AG20443 (cell line): ENCODE data around the gene PSKH1.
"Not testable (repeated sequence)": the region's sequence is repeated elsewhere in the genome, so short reads cannot be mapped to it uniquely, and the experiment has no call there.

Experiments used
- DNase-seq: peaks from one replicate; pipeline ENCODE4 v3.0.0; 2012; ENCODE audit warnings: low spot score, mixed read lengths

PSKH1 gene

GRCh38 chr16:67926181-67926750 is 33.2 kb downstream of the PSKH1 start:
- DNase-seq: no peak

GRCh38 chr16:67927131-67927941 is 34.3 kb downstream of the PSKH1 start:
- no peak for DNase-seq

DNA sequence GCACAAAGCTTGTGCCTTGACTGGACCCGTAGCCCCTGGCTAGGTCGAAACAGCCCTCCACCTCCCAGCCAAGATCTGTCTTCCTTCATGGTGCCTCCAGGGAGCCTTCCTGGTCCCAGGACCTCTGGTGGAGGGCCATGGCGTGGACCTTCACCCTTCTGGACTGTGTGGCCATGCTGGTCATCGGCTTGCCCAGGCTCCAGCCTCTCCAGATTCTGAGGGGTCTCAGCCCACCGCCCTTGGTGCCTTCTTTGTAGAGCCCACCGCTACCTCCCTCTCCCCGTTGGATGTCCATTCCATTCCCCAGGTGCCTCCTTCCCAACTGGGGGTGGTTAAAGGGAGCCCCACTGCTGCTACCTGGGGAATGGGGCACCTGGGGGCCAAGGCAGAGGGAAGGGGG is 35.1 kb downstream of the PSKH1 start:
- no peak for DNase-seq

DNA sequence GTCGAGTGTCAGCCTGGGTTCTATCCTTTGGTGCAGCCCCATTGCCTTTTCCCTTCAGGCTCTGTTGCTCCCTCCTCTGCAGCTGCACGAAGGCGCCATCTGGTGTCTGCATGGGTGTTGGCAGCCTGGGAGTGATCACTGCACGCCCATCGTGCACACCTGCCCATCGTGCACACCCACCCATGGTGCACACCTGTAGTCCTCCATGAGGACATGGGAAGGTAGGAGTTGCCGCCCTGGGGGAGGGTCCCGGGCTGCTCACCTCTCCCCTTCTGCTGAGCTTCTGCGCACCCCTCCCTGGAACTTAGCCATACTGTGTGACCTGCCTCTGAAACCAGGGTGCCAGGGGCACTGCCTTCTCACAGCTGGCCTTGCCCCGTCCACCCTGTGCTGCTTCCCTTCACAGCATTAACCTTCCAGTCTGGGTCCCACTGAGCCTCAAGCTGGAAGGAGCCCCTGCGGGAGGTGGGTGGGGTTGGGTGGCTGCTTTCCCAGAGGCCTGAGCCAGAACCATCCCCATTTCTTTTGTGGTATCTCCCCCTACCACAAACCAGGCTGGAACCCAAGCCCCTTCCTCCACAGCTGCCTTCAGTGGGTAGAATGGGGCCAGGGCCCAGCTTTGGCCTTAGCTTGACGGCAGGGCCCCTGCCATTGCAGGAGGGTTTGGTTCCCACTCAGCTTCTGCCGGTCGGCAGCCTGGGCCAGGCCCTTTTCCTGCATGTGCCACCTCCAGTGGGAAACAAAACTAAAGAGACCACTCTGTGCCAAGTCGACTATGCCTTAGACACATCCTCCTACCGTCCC is 35.7 kb downstream of the PSKH1 start:
- peak; percentile 88 for DNase-seq

GRCh38 chr16:67930191-67930590 is 37.1 kb downstream of the PSKH1 start:
- no peak for DNase-seq

GRCh38 chr16:67930678-67931211 is 37.7 kb downstream of the PSKH1 start:
- DNase-seq: no peak

GRCh38 chr16:67931712-67932461 is 38.8 kb downstream of the PSKH1 start, which contains the start of gene CTRL:
Gene CTRL (minus strand): TSS chr16:67931862. CDS start chr16:67931852, 10 bp downstream.
- DNase-seq: no peak

- DNase-seq: no peak
These were observed 39.4 kb downstream of the PSKH1 start for GRCh38 chr16:67932462-67932840.

DNA sequence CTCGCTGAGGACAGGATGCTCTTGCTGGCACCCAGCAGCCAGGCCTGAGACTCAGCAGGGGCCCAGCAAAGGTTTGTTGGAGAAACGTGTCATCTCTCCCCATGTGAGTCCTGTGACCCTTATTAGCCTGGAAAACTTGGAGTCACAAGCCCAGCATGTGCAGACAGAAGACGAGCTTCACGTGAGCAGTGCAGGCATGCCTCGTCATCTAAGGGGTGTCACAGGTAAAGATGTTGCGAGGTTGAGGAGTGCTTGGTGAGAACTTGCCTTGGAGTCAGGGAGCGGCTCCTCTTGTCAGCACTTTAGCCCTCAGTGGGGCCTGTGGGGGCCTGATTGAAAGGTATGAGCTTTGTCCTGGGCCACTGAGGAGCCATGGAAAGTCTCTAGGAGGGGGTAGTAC is 40.8 kb downstream of the PSKH1 start:
- no peak for DNase-seq

- no peak for DNase-seq
These were observed 41.4 kb downstream of the PSKH1 start for GRCh38 chr16:67934306-67935100.

DNA sequence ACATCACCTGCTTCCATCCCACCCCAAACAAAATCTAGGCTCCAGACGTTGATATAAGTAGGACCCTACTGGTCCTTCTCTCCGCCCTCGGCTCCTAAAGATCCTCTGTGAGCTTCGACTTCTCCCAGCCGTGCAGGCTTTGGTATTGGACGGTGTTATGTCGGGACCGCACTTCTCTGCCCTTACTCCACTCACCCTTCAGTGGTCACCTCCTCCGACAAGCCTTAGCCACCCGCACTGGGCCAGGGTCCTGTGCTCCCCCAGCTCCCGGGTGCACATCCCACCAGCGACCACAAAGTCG is 42.0 kb downstream of the PSKH1 start:
- DNase-seq: no peak

- peak; percentile 97 for DNase-seq
These were observed 42.5 kb downstream of the PSKH1 start for GRCh38 chr16:67935402-67936123.

- peak; percentile 70 for DNase-seq
These were observed 43.2 kb downstream of the PSKH1 start, which contains the start of gene PSMB10 for GRCh38 chr16:67936124-67936879. Gene PSMB10 (minus strand): TSS chr16:67936850. CDS start chr16:67936749, 101 bp downstream.

GRCh38 chr16:67936880-67937605 is 44.0 kb downstream of the PSKH1 start:
- no peak for DNase-seq

GRCh38 chr16:67937713-67938112 is 44.7 kb downstream of the PSKH1 start:
- not testable (repeated sequence) for DNase-seq

GRCh38 chr16:67939507-67940445 is 46.7 kb downstream of the PSKH1 start:
- DNase-seq: no peak

DNA sequence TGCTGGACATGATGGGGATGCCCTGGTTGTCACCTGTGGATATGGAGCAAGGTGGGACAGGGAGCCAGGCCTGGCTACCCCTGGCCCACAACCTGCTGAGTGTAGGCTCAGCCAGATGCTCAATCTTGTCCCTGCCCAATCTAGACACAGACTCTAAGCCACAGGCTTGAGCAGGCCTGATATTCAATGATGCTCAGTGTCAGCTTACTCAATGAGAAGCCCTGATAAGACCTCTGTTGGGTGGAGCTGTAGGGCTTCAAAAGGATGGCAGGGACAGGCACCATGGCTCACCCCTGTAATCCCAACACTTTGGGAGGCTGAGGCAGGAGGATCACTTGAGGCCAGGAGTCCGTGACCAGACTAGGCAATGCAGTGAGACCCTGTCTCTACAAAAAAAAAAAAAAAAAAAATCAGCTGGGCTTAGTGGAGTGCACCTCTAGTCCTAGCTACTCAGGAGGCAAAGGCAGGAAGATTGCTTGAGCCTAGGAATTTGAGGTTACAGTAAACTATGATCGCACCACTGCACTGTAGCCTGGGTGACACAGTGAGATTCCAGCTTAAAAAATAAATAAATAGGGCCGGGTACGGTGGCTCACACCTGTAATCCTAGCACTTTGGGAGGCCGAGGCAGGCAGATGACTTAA is 47.5 kb downstream of the PSKH1 start:
- no peak for DNase-seq
